Peyer's patch (tissue), 4 donors: Measurements from ENCODE around the gene SEC24C.

Experiments used
- POLR2A ChIP-seq, 2 donors: fragments of 450-650 bp; IDR thresholded peaks; one replicate each; pipeline ENCODE4 v1.5.1; 2017; ENCODE audit warnings: antibody characterized with exemption in 2 of 2, mild to moderate bottlenecking in 2 of 2, moderate library complexity in 2 of 2
- TF ChIP-seq, protein P1 (sequence below), 6 experiments: fragments of 450-650 bp in 4 of 6; fragments of 200-600 bp in 2 of 6; sonication (generic) in 1 of 6; IDR thresholded peaks; one replicate each; pipeline ENCODE4 v1.5.1; 2017 to 2019; ENCODE audit warnings: antibody characterized with exemption in 6 of 6, mild to moderate bottlenecking in 3 of 6, moderate library complexity in 1 of 6

DNA sequence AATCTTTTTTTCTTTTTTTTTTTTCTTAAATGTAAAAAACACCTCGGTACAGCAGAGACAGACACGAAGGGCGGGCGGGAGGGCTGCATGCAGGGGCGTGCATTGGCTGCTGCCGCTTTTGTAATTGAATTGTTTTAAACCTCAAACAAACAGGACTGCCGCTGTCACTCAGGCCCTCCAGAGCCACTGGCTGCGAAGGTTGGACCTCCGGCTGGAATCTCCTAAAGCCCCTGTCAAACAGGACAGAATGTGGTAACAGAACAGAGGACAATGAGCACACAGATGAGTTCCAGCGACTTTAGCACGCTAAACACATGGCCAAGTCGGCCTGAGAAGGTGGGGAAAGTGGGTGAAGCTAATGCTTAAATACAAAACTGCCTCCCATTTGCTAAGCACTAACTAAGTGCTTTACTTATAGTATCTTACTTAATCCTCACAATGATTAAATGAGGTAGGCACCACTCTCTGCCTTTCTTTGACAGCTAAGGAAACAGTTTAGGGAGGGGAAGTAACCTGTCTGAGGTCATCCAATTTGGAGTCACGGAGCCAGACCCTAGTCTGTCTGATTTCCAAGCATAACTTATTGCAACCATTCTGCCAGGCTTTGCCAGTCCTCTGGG lies 70.2 kb downstream of the SEC24C start:
- TF ChIP-seq, protein P1, sequence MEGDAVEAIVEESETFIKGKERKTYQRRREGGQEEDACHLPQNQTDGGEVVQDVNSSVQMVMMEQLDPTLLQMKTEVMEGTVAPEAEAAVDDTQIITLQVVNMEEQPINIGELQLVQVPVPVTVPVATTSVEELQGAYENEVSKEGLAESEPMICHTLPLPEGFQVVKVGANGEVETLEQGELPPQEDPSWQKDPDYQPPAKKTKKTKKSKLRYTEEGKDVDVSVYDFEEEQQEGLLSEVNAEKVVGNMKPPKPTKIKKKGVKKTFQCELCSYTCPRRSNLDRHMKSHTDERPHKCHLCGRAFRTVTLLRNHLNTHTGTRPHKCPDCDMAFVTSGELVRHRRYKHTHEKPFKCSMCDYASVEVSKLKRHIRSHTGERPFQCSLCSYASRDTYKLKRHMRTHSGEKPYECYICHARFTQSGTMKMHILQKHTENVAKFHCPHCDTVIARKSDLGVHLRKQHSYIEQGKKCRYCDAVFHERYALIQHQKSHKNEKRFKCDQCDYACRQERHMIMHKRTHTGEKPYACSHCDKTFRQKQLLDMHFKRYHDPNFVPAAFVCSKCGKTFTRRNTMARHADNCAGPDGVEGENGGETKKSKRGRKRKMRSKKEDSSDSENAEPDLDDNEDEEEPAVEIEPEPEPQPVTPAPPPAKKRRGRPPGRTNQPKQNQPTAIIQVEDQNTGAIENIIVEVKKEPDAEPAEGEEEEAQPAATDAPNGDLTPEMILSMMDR (IDR thresholded peaks at IDR 0.05) = no peak
- TF ChIP-seq POLR2A (IDR thresholded peaks at IDR 0.05) = no peak
